ENCODE data around the gene RAX2. TPM values are rescaled to one million over a fixed set of nuclear protein-coding genes. Genes with fewer than 3 reads are reported as not detected.

The RAX2 gene
- total RNA-seq, 1 donor from 2014 or later: not detected

GRCh38 chr19:3762501-3763459 is 9.2 kb downstream of the RAX2 start, which contains the start of gene MRPL54:
TSS of gene MRPL54 (plus strand) at chr19:3762682. CDS start at chr19:3762701, 19 bp downstream.
- intact Hi-C loops (cut with DNase I): no loop called here
- no peaks in the 10 kb centered on the region for H3K9me3 ChIP-seq
- peak; percentile 95 to 99 for TF ChIP-seq POLR2AphosphoS5 (IDR thresholded peaks at IDR 0.05; ENCODE audit: insufficient read depth in 1 of 2, low read depth in 1 of 2)
- TF ChIP-seq POLR2A (IDR thresholded peaks at IDR 0.05): peak in 1 of 2 donors; percentile 50
- TF ChIP-seq, protein P1, sequence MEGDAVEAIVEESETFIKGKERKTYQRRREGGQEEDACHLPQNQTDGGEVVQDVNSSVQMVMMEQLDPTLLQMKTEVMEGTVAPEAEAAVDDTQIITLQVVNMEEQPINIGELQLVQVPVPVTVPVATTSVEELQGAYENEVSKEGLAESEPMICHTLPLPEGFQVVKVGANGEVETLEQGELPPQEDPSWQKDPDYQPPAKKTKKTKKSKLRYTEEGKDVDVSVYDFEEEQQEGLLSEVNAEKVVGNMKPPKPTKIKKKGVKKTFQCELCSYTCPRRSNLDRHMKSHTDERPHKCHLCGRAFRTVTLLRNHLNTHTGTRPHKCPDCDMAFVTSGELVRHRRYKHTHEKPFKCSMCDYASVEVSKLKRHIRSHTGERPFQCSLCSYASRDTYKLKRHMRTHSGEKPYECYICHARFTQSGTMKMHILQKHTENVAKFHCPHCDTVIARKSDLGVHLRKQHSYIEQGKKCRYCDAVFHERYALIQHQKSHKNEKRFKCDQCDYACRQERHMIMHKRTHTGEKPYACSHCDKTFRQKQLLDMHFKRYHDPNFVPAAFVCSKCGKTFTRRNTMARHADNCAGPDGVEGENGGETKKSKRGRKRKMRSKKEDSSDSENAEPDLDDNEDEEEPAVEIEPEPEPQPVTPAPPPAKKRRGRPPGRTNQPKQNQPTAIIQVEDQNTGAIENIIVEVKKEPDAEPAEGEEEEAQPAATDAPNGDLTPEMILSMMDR (IDR thresholded peaks at IDR 0.05): no peak
- H3K27me3 ChIP-seq: no peaks in the 10 kb centered on the region
- H3K4me1 ChIP-seq: peaks cover 38% of the 10 kb centered on the region
- peaks cover 0 to 28% of the 10 kb centered on the region in 2 donors for H3K36me3 ChIP-seq
- DNase-seq (ENCODE audit: extremely low spot score in 2 of 2): peak in 1 of 2 donors; percentile 99
- peak within 1 kb of the TSS; percentile 75 to 86 for H3K4me3 ChIP-seq
- peak within 1 kb of the TSS; percentile 92 for H3K27ac ChIP-seq

DNA sequence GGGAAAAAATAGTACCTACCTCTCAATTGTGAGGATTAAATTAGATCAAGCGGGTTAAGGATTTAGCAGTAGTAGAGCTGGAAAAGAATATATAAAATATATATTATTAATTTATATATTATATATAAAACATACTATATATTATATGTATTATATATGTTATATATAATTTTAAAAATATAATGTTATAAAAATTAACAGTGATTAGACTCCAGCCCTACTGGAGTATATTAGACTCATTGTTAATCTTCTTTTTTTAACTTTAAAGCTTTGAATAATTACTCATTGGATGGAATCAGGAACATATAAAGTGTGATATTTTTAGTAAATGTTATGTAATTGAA is 9.9 kb downstream of the RAX2 start:
- Histone ChIP-seq H3K9me3 (no peaks in the 10 kb centered on the region), H3K4me1 (peaks cover 38% of the 10 kb centered on the region), H3K36me3 (peaks cover 0 to 28% of the 10 kb centered on the region in 2 donors), H3K4me3 (no peak overlapping the region), H3K27ac (peak overlapping the region; percentile 92), H3K27me3 (no peaks in the 10 kb centered on the region)
- TF ChIP-seq, protein P1 (IDR thresholded peaks at IDR 0.05): no peak
- TF ChIP-seq POLR2A (IDR thresholded peaks at IDR 0.05) (no peak), POLR2AphosphoS5 (IDR thresholded peaks at IDR 0.05; ENCODE audit: insufficient read depth in 1 of 2, low read depth in 1 of 2) (no peak)
- no peak for DNase-seq (ENCODE audit: extremely low spot score in 2 of 2)
- intact Hi-C loops (cut with DNase I): no loop called here

DNA sequence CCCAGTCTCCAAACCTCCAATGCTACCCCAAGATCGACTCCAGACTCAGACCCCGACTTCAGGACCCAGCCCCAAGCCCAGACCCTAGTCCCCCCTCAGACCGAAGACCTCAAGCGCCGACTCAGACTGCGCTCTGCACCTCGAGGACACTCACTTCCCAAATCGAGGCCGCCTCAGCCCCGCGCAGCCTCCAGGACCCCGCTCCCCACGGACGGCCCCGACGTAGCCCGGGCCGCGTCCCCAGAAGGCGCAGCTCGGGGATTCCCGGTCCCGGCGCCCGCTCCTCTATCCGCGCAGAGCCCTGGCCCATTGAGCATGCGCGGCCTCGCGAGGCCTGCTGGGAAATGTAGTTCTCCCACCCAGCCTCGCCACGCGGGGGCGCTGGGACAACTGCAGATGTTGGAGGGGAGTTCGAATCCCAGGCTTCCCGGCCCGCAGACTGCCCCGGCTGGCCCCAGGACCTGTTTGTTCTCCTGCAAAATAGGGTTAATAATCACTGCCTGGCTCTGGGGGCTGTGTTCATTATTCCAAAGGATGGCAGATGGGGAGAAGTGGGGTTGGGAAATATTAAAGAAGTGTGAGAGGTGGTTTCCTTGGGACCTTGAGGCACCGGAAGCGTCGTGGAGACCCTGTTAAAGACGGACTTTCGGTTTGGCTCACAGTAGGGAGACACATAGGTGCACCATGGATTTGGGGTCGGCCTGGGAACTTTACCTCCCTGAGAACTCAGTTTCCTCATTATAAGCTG is 10.5 kb downstream of the RAX2 start, which contains the start of gene APBA3:
Gene APBA3, minus strand, starts transcription at position 311 of the 748 bp plus-strand sequence. CDS start 1,428 bp downstream, outside the sequence.
- no peaks in the 10 kb centered on the region for H3K27me3 ChIP-seq
- peaks cover 0 to 25% of the 10 kb centered on the region in 2 donors for H3K36me3 ChIP-seq
- intact Hi-C loops (cut with DNase I): no loop called here
- H3K4me1 ChIP-seq: peaks cover 38% of the 10 kb centered on the region
- TF ChIP-seq POLR2AphosphoS5 (IDR thresholded peaks at IDR 0.05; ENCODE audit: insufficient read depth in 1 of 2, low read depth in 1 of 2) (peak; percentile 90 to 92), POLR2A (IDR thresholded peaks at IDR 0.05) (peak in 1 of 2 donors; percentile 68)
- TF ChIP-seq, protein P1 (IDR thresholded peaks at IDR 0.05): peak; percentile 59 to 72 (median 65)
- peak within 1 kb of the TSS; percentile 92 for H3K27ac ChIP-seq
- H3K9me3 ChIP-seq: no peaks in the 10 kb centered on the region
- peak within 1 kb of the TSS; percentile 75 to 86 for H3K4me3 ChIP-seq
- no peak for DNase-seq (ENCODE audit: extremely low spot score in 2 of 2)

- intact Hi-C loops (cut with DNase I): no loop called here
- H3K36me3 ChIP-seq: peaks cover 0 to 20% of the 10 kb centered on the region in 2 donors
- DNase-seq (ENCODE audit: extremely low spot score in 2 of 2): peak in 1 of 2 donors; percentile 90
- no peaks in the 10 kb centered on the region for H3K27me3 ChIP-seq
- H3K4me3 ChIP-seq: peak overlapping the region; percentile 60 to 86
- TF ChIP-seq POLR2A (IDR thresholded peaks at IDR 0.05): no peak
- TF ChIP-seq, protein P1 (IDR thresholded peaks at IDR 0.05): no peak
- no peak for TF ChIP-seq POLR2AphosphoS5 (IDR thresholded peaks at IDR 0.05; ENCODE audit: insufficient read depth in 1 of 2, low read depth in 1 of 2)
- H3K27ac ChIP-seq: peak overlapping the region; percentile 92
- no peaks in the 10 kb centered on the region for H3K9me3 ChIP-seq
- H3K4me1 ChIP-seq: peaks cover 38% of the 10 kb centered on the region
Measured at GRCh38 chr19:3760871-3761361, 11.1 kb downstream of the RAX2 start.
